ENCODE measurements around the gene CPEB1. TPM values are rescaled to one million over a fixed set of nuclear protein-coding genes. Genes with fewer than 3 reads are reported as not detected.

Gene CPEB1
- total and polyA plus RNA-seq, 2 of the 13 experiments (the other 11 are each of a cell fraction or from before 2014, with no cell fraction given): 0.03 to 0.07 TPM

- no peak for TF ChIP-seq ATF4 (CRISPR knock-in tag; IDR thresholded peaks at IDR 0.05)
- no peak for TF ChIP-seq POLR2AphosphoS2 (IDR thresholded peaks at IDR 0.05; ENCODE audit: low read depth, low read length)
- TF ChIP-seq CTCF (CRISPR knock-in tag; IDR thresholded peaks at IDR 0.05): peak; percentile 91
- 0 out of 2 replicates have a peak, but pooled peaks have one; percentile 8 for TF ChIP-seq SOX5 (CRISPR knock-in tag; IDR thresholded peaks at IDR 0.05; ENCODE audit: borderline replicate concordance)
- peak; percentile 78 to 87; a peak in 3 of 4 replicates for TF ChIP-seq HMGXB4 (CRISPR knock-in tag; IDR thresholded peaks at IDR 0.05; ENCODE audit: borderline replicate concordance in 1 of 2, low read depth in 1 of 2)
- 0 out of 2 replicates have a peak, but pooled peaks have one; percentile 25 for TF ChIP-seq JUN (CRISPR knock-in tag; IDR thresholded peaks at IDR 0.05)
- TF ChIP-seq ZNF816 (CRISPR knock-in tag; IDR thresholded peaks at IDR 0.05; ENCODE audit: borderline replicate concordance): no peak
- no peak for TF ChIP-seq DDIT3 (CRISPR knock-in tag; IDR thresholded peaks at IDR 0.05)
- TF ChIP-seq ZNF280B (CRISPR knock-in tag; IDR thresholded peaks at IDR 0.05; ENCODE audit: borderline replicate concordance): no peak
- no peak for TF ChIP-seq GTF2F1 (IDR thresholded peaks at IDR 0.05; ENCODE audit: low read length)
- no peak for TF ChIP-seq ZFP36L1 (CRISPR knock-in tag; IDR thresholded peaks at IDR 0.05)
- 0 out of 2 replicates have a peak, but pooled peaks have one; percentile 24 for TF ChIP-seq SP2 (CRISPR knock-in tag; IDR thresholded peaks at IDR 0.05)
- no peak for TF ChIP-seq ELK4 (CRISPR knock-in tag; IDR thresholded peaks at IDR 0.05; ENCODE audit: borderline replicate concordance)
- TF ChIP-seq ZNF720 (CRISPR knock-in tag; IDR thresholded peaks at IDR 0.05): no peak
- TF ChIP-seq HOXA9 (CRISPR knock-in tag; IDR thresholded peaks at IDR 0.05; ENCODE audit: borderline replicate concordance): no peak
Observed at GRCh38 chr15:82530606-82531379, 116.4 kb downstream of the CPEB1 start (continued).

Measured in HepG2 (cell line).